SK-N-SH treated with all-trans-retinoic acid at 6 μM for 48 hours (cell line): Measurements from ENCODE around the gene SLC52A1.

ENCODE experiments used
- ATAC-seq: fragments of 200-7000 bp; cut with Tn5 transposase; 3 replicates; pipeline ENCODE4 v1.9.1; 2020; ENCODE audit warnings: mild to moderate bottlenecking, moderate library complexity
- ZNF8 ChIP-seq: fragments of 450-650 bp; formaldehyde crosslinking; IDR thresholded peaks from 2 replicates; pipeline ENCODE4 v1.5.0; 2020; ENCODE audit warnings: mild to moderate bottlenecking, moderate library complexity

SLC52A1 gene

GRCh38 chr17:4986403-4986802 lies 48.8 kb downstream of the SLC52A1 start:
- no peak for TF ChIP-seq ZNF8 (CRISPR knock-in tag)
- ATAC-seq: no peak
